Tibial artery (tissue), 4 donors: ENCODE measurements around the gene UBE2G2.

Source experiments
- DNase-seq, 2 donors: peaks; one replicate each; pipeline ENCODE4 v3.0.0-alpha.2; 2019
- H3K27ac ChIP-seq, 2 donors: fragments of 200-600 bp; sonication (generic) in 1 of 2; 1 replicate in 1 of 2; 2 replicates in 1 of 2; pipeline ENCODE4 v1.5.1; 2018 to 2019; ENCODE audit warnings: mild to moderate bottlenecking in 1 of 2
- H3K27me3 ChIP-seq, 2 donors: fragments of 200-600 bp; sonication (generic) in 1 of 2; one replicate each; pipeline versions ENCODE4 v1.5.1 to v1.6.0; 2016 to 2019
- H3K36me3 ChIP-seq, 3 donors: fragments of 200-600 bp; sonication (generic) in 2 of 3; one replicate each; pipeline ENCODE4 v1.5.1; 2016 to 2019; ENCODE audit warnings: mild to moderate bottlenecking in 2 of 3
- H3K4me1 ChIP-seq, 4 donors: fragments of 200-600 bp; sonication (generic) in 2 of 4; 1 replicate in 3 of 4; 2 replicates in 1 of 4; pipeline ENCODE4 v1.5.1; 2016 to 2019
- H3K4me3 ChIP-seq, 2 donors: fragments of 200-600 bp; sonication (generic) in 1 of 2; 1 replicate in 1 of 2; 2 replicates in 1 of 2; pipeline ENCODE4 v1.5.1; 2018 to 2019; ENCODE audit warnings: mild to moderate bottlenecking in 2 of 2
- H3K9me3 ChIP-seq, 3 donors: fragments of 200-600 bp; sonication (generic) in 1 of 3; one replicate each; pipeline ENCODE4 v1.5.1; 2016 to 2019
- CTCF ChIP-seq, 2 experiments: fragments of 200-600 bp in 1 of 2; fragments of 450-650 bp in 1 of 2; IDR thresholded peaks; one replicate each; pipeline ENCODE4 v1.5.1; 2017 to 2019; ENCODE audit warnings: antibody characterized with exemption in 2 of 2, mild to moderate bottlenecking in 1 of 2, moderate library complexity in 1 of 2
- intact Hi-C: fragments of 100-400 bp; cut with DNase I; formaldehyde crosslinking; loops from one replicate; pipeline ENCODE4 v1.15.0; 2023; ENCODE audit warnings: low total_unique reads

UBE2G2 gene

GRCh38 chr21:44813149-44813548 is 11.5 kb upstream of the UBE2G2 start:
- Histone ChIP-seq H3K27me3 (no peaks in the 10 kb centered on the region), H3K4me1 (peaks cover 0 to 19% (median 13%) of the 10 kb centered on the region in 4 donors), H3K27ac (no peak overlapping the region), H3K4me3 (no peak overlapping the region), H3K36me3 (peaks cover 3 to 50% (median 30%) of the 10 kb centered on the region in 3 donors), H3K9me3 (no peaks in the 10 kb centered on the region)
- no peak for TF ChIP-seq CTCF (IDR thresholded peaks at IDR 0.05)
- intact Hi-C loops = loop anchor here (10.0 kb wide), 1 partner anchor 112 kb away; the partner anchor contains the start of gene ITGB2
- DNase-seq = no peak

- H3K9me3 ChIP-seq = no peaks in the 10 kb centered on the region
- TF ChIP-seq CTCF (IDR thresholded peaks at IDR 0.05) = no peak
- peaks cover 8 to 55% (median 35%) of the 10 kb centered on the region in 3 donors for H3K36me3 ChIP-seq
- peaks cover 0 to 19% (median 13%) of the 10 kb centered on the region in 4 donors for H3K4me1 ChIP-seq
- H3K4me3 ChIP-seq = no peak overlapping the region
- no peak for DNase-seq
- H3K27me3 ChIP-seq = no peaks in the 10 kb centered on the region
- no peak overlapping the region for H3K27ac ChIP-seq
- intact Hi-C loops = loop anchor here (10.0 kb wide), 1 partner anchor 112 kb away; the partner anchor contains the start of gene ITGB2
Observed at GRCh38 chr21:44812640-44813039, 11.0 kb upstream of the UBE2G2 start.

GRCh38 chr21:44810779-44811178 is 9.2 kb upstream of the UBE2G2 start:
- Histone ChIP-seq H3K27ac (no peak overlapping the region), H3K36me3 (peaks cover 26 to 74% (median 50%) of the 10 kb centered on the region in 3 donors), H3K27me3 (no peaks in the 10 kb centered on the region), H3K4me3 (no peak overlapping the region), H3K4me1 (peaks cover 0 to 5% (median 0%) of the 10 kb centered on the region in 4 donors), H3K9me3 (no peaks in the 10 kb centered on the region)
- intact Hi-C loops = loop anchor here (10.0 kb wide), 1 partner anchor 114 kb away; the partner anchor contains the start of gene ITGB2
- no peak for DNase-seq
- no peak for TF ChIP-seq CTCF (IDR thresholded peaks at IDR 0.05)

GRCh38 chr21:44805859-44806258 is 4.2 kb upstream of the UBE2G2 start:
- no peaks in the 10 kb centered on the region for H3K9me3 ChIP-seq
- peaks cover 34 to 67% (median 51%) of the 10 kb centered on the region in 3 donors for H3K36me3 ChIP-seq
- no peaks in the 10 kb centered on the region for H3K27me3 ChIP-seq
- intact Hi-C loops = no loop called here
- H3K27ac ChIP-seq = no peak overlapping the region
- H3K4me1 ChIP-seq = peaks cover 0 to 14% (median 8%) of the 10 kb centered on the region in 4 donors
- H3K4me3 ChIP-seq = no peak overlapping the region
- DNase-seq = no peak
- no peak for TF ChIP-seq CTCF (IDR thresholded peaks at IDR 0.05)

- Histone ChIP-seq H3K27ac (no peak overlapping the region), H3K36me3 (peaks cover 34 to 61% (median 47%) of the 10 kb centered on the region in 3 donors), H3K4me1 (peaks cover 0 to 20% (median 15%) of the 10 kb centered on the region in 4 donors), H3K4me3 (no peak overlapping the region), H3K27me3 (no peaks in the 10 kb centered on the region), H3K9me3 (no peaks in the 10 kb centered on the region)
- TF ChIP-seq CTCF (IDR thresholded peaks at IDR 0.05) = no peak
- intact Hi-C loops = no loop called here
- DNase-seq = no peak
Observed at GRCh38 chr21:44805226-44805625, 3.6 kb upstream of the UBE2G2 start.
